Hematopoietic multipotent progenitor cell treated with erythropoietin and hydrocortisone succinate and interleukin-3 and kit ligand, for 15 days (in vitro differentiated cells): ENCODE results near the gene FOXD1.
"Not testable (repeated sequence)": the region's sequence is repeated elsewhere in the genome, so short reads cannot be mapped to it uniquely, and the experiment has no call there.

Source experiments
- DNase-seq: peaks from one replicate; pipeline ENCODE4 v3.0.0-alpha.2; 2015; ENCODE audit warnings: low spot score

Gene FOXD1

GRCh38 chr5:73460133-73460532, 11.6 kb upstream of the FOXD1 start:
- DNase-seq: no peak

GRCh38 chr5:73459366-73459765, 10.8 kb upstream of the FOXD1 start:
- no peak for DNase-seq

- DNase-seq: not testable (repeated sequence)
These were observed 7.9 kb upstream of the FOXD1 start for GRCh38 chr5:73456462-73456861.

- peak; percentile 37 for DNase-seq
These were observed 5.9 kb upstream of the FOXD1 start for GRCh38 chr5:73454379-73455036.

GRCh38 chr5:73452215-73452614, 3.6 kb upstream of the FOXD1 start:
- DNase-seq: no peak

- peak; percentile 34 for DNase-seq
These were observed 2.9 kb upstream of the FOXD1 start for GRCh38 chr5:73451224-73452130.

GRCh38 chr5:73450672-73451223, 2.2 kb upstream of the FOXD1 start:
- DNase-seq: no peak

- no peak for DNase-seq
These were observed 1.6 kb upstream of the FOXD1 start for GRCh38 chr5:73450137-73450536.

- DNase-seq: no peak
These were observed 781 bp downstream of the FOXD1 start for GRCh38 chr5:73447530-73448462.

- DNase-seq: no peak
These were observed 1.7 kb downstream of the FOXD1 start for GRCh38 chr5:73446631-73447529.

- DNase-seq: no peak
These were observed 2.6 kb downstream of the FOXD1 start for GRCh38 chr5:73445665-73446630.

GRCh38 chr5:73444499-73445438, 3.8 kb downstream of the FOXD1 start:
- DNase-seq: no peak

- no peak for DNase-seq
These were observed 4.6 kb downstream of the FOXD1 start for GRCh38 chr5:73443829-73444498.

GRCh38 chr5:73442996-73443627, 5.5 kb downstream of the FOXD1 start:
- no peak for DNase-seq

GRCh38 chr5:73442231-73442811, 6.3 kb downstream of the FOXD1 start:
- no peak for DNase-seq

GRCh38 chr5:73441378-73441777, 7.2 kb downstream of the FOXD1 start:
- DNase-seq: no peak

- no peak for DNase-seq
These were observed 8.3 kb downstream of the FOXD1 start for GRCh38 chr5:73440262-73440661.
